GM23338 (cell line): ENCODE results near the gene IL1F10.

ENCODE experiments used
- CREB1 ChIP-seq: fragments of 250-450 bp; sonication (Bioruptor Pico); IDR thresholded peaks from 2 replicates; pipeline ENCODE4 v1.5.0; 2020; ENCODE audit warnings: low read depth, mild to moderate bottlenecking, moderate library complexity
- EZH2 ChIP-seq: fragments of 200-600 bp; sonication (generic); IDR thresholded peaks from one replicate; pipeline ENCODE4 v1.8.0; 2017; ENCODE audit warnings: antibody characterized with exemption, mild to moderate bottlenecking, low read depth; ENCODE audit not compliant: unreplicated experiment
- EZH2phosphoT487 ChIP-seq: fragments of 200-600 bp; sonication (generic); IDR thresholded peaks from one replicate; pipeline ENCODE4 v1.8.1; 2018; ENCODE audit warnings: antibody characterized with exemption; ENCODE audit not compliant: unreplicated experiment
- JUNB ChIP-seq: IDR thresholded peaks from one replicate; pipeline ENCODE4 v1.6.1; 2016; ENCODE audit warnings: antibody characterized with exemption; ENCODE audit not compliant: unreplicated experiment
- NANOG ChIP-seq: IDR thresholded peaks from 2 replicates; pipeline ENCODE4 v1.6.1; 2016; ENCODE audit warnings: antibody characterized with exemption, borderline replicate concordance
- POLR2AphosphoS5 ChIP-seq: IDR thresholded peaks from 2 replicates; pipeline ENCODE4 v1.6.1; 2016; ENCODE audit warnings: antibody characterized with exemption, low read depth
- STAT1 ChIP-seq: IDR thresholded peaks from one replicate; pipeline ENCODE4 v1.6.1; 2016; ENCODE audit warnings: antibody characterized with exemption; ENCODE audit not compliant: unreplicated experiment
- ZNF114 ChIP-seq: fragments of 250-450 bp; sonication (Bioruptor Pico); IDR thresholded peaks from 2 replicates; pipeline ENCODE4 v1.5.0; 2020; ENCODE audit warnings: mild to moderate bottlenecking, moderate library complexity
- ZNF331 ChIP-seq: fragments of 250-450 bp; sonication (Bioruptor Pico); IDR thresholded peaks from 2 replicates; pipeline ENCODE4 v1.5.0; 2020; ENCODE audit warnings: low read depth, mild to moderate bottlenecking, moderate library complexity
- TF ChIP-seq, protein P1 (sequence below), 2 experiments: fragments of 200-600 bp in 1 of 2; sonication (generic) in 1 of 2; conservative IDR thresholded peaks; 2 replicates each; pipeline versions ENCODE4 v1.5.1 to v1.6.1; 2016 to 2017; ENCODE audit warnings: antibody characterized with exemption in 2 of 2, low read depth in 2 of 2, mild to moderate bottlenecking in 2 of 2, moderate library complexity in 1 of 2
- TF ChIP-seq, protein P2 (sequence below): IDR thresholded peaks from one replicate; pipeline ENCODE4 v1.6.1; 2018; ENCODE audit warnings: antibody characterized with exemption; ENCODE audit not compliant: unreplicated experiment
- TF ChIP-seq, protein P3 (sequence below): IDR thresholded peaks from 2 replicates; pipeline ENCODE4 v1.6.1; 2016; ENCODE audit warnings: antibody characterized with exemption
- TF ChIP-seq, protein P4 (sequence below): fragments of 250-450 bp; sonication (Bioruptor Pico); IDR thresholded peaks from 2 replicates; pipeline ENCODE4 v1.5.0; 2020; ENCODE audit warnings: mild to moderate bottlenecking, moderate library complexity

DNA sequence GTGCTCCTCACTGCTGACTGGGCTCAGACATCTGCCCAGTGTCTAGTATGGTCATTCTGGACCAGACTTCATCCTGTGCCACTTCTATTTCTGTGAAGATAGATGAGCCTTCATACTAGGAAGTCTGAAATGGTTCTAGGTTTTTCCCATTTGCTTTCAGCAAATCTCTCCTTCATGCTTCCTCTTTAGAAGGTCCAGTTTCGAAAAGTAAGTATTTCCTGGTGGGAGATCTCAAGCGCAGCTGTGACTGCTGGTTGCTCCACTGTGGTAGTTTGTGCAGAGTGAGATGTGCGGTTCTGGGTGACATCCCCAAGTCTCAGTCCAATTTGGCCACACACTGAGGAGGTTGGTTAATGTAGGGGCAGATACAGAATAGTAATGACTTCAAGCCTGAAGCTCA is 29.5 kb upstream of the IL1F10 start:
- TF ChIP-seq, protein P1, sequence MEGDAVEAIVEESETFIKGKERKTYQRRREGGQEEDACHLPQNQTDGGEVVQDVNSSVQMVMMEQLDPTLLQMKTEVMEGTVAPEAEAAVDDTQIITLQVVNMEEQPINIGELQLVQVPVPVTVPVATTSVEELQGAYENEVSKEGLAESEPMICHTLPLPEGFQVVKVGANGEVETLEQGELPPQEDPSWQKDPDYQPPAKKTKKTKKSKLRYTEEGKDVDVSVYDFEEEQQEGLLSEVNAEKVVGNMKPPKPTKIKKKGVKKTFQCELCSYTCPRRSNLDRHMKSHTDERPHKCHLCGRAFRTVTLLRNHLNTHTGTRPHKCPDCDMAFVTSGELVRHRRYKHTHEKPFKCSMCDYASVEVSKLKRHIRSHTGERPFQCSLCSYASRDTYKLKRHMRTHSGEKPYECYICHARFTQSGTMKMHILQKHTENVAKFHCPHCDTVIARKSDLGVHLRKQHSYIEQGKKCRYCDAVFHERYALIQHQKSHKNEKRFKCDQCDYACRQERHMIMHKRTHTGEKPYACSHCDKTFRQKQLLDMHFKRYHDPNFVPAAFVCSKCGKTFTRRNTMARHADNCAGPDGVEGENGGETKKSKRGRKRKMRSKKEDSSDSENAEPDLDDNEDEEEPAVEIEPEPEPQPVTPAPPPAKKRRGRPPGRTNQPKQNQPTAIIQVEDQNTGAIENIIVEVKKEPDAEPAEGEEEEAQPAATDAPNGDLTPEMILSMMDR (conservative IDR thresholded peaks at IDR 0.05; ENCODE audit: low read depth in 2 of 2) = no peak
- TF ChIP-seq POLR2AphosphoS5 (no peak), EZH2 (no peak), ZNF114 (CRISPR knock-in tag) (no peak), NANOG (no peak), EZH2phosphoT487 (no peak), CREB1 (CRISPR knock-in tag) (no peak), JUNB (no peak), STAT1 (no peak), ZNF331 (CRISPR knock-in tag) (no peak)
- TF ChIP-seq, protein P2, sequence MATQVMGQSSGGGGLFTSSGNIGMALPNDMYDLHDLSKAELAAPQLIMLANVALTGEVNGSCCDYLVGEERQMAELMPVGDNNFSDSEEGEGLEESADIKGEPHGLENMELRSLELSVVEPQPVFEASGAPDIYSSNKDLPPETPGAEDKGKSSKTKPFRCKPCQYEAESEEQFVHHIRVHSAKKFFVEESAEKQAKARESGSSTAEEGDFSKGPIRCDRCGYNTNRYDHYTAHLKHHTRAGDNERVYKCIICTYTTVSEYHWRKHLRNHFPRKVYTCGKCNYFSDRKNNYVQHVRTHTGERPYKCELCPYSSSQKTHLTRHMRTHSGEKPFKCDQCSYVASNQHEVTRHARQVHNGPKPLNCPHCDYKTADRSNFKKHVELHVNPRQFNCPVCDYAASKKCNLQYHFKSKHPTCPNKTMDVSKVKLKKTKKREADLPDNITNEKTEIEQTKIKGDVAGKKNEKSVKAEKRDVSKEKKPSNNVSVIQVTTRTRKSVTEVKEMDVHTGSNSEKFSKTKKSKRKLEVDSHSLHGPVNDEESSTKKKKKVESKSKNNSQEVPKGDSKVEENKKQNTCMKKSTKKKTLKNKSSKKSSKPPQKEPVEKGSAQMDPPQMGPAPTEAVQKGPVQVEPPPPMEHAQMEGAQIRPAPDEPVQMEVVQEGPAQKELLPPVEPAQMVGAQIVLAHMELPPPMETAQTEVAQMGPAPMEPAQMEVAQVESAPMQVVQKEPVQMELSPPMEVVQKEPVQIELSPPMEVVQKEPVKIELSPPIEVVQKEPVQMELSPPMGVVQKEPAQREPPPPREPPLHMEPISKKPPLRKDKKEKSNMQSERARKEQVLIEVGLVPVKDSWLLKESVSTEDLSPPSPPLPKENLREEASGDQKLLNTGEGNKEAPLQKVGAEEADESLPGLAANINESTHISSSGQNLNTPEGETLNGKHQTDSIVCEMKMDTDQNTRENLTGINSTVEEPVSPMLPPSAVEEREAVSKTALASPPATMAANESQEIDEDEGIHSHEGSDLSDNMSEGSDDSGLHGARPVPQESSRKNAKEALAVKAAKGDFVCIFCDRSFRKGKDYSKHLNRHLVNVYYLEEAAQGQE = no peak
- TF ChIP-seq, protein P3, sequence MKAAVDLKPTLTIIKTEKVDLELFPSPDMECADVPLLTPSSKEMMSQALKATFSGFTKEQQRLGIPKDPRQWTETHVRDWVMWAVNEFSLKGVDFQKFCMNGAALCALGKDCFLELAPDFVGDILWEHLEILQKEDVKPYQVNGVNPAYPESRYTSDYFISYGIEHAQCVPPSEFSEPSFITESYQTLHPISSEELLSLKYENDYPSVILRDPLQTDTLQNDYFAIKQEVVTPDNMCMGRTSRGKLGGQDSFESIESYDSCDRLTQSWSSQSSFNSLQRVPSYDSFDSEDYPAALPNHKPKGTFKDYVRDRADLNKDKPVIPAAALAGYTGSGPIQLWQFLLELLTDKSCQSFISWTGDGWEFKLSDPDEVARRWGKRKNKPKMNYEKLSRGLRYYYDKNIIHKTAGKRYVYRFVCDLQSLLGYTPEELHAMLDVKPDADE = no peak
- TF ChIP-seq, protein P4, sequence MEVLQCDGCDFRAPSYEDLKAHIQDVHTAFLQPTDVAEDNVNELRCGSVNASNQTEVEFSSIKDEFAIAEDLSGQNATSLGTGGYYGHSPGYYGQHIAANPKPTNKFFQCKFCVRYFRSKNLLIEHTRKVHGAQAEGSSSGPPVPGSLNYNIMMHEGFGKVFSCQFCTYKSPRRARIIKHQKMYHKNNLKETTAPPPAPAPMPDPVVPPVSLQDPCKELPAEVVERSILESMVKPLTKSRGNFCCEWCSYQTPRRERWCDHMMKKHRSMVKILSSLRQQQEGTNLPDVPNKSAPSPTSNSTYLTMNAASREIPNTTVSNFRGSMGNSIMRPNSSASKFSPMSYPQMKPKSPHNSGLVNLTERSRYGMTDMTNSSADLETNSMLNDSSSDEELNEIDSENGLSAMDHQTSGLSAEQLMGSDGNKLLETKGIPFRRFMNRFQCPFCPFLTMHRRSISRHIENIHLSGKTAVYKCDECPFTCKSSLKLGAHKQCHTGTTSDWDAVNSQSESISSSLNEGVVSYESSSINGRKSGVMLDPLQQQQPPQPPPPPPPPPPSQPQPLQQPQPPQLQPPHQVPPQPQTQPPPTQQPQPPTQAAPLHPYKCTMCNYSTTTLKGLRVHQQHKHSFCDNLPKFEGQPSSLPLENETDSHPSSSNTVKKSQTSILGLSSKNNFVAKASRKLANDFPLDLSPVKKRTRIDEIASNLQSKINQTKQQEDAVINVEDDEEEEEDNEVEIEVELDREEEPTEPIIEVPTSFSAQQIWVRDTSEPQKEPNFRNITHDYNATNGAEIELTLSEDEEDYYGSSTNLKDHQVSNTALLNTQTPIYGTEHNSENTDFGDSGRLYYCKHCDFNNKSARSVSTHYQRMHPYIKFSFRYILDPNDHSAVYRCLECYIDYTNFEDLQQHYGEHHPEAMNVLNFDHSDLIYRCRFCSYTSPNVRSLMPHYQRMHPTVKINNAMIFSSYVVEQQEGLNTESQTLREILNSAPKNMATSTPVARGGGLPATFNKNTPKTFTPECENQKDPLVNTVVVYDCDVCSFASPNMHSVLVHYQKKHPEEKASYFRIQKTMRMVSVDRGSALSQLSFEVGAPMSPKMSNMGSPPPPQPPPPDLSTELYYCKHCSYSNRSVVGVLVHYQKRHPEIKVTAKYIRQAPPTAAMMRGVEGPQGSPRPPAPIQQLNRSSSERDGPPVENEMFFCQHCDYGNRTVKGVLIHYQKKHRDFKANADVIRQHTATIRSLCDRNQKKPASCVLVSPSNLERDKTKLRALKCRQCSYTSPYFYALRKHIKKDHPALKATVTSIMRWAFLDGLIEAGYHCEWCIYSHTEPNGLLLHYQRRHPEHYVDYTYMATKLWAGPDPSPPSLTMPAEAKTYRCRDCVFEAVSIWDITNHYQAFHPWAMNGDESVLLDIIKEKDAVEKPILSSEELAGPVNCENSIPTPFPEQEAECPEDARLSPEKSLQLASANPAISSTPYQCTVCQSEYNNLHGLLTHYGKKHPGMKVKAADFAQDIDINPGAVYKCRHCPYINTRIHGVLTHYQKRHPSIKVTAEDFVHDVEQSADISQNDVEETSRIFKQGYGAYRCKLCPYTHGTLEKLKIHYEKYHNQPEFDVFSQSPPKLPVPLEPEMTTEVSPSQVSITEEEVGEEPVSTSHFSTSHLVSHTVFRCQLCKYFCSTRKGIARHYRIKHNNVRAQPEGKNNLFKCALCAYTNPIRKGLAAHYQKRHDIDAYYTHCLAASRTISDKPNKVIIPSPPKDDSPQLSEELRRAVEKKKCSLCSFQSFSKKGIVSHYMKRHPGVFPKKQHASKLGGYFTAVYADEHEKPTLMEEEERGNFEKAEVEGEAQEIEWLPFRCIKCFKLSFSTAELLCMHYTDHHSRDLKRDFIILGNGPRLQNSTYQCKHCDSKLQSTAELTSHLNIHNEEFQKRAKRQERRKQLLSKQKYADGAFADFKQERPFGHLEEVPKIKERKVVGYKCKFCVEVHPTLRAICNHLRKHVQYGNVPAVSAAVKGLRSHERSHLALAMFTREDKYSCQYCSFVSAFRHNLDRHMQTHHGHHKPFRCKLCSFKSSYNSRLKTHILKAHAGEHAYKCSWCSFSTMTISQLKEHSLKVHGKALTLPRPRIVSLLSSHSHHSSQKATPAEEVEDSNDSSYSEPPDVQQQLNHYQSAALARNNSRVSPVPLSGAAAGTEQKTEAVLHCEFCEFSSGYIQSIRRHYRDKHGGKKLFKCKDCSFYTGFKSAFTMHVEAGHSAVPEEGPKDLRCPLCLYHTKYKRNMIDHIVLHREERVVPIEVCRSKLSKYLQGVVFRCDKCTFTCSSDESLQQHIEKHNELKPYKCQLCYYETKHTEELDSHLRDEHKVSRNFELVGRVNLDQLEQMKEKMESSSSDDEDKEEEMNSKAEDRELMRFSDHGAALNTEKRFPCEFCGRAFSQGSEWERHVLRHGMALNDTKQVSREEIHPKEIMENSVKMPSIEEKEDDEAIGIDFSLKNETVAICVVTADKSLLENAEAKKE (CRISPR knock-in tag) = no peak
